Measurements from ENCODE around the gene MAJIN.

The MAJIN gene

GRCh38 chr11:64932324-64932723, 39.6 kb downstream of the MAJIN start:
- no peak for DNase-seq (ENCODE audit: low spot score)

- no peak for DNase-seq (ENCODE audit: low spot score)
These were observed 40.6 kb downstream of the MAJIN start for GRCh38 chr11:64931290-64931689.

- DNase-seq (ENCODE audit: low spot score) = no peak
These were observed 41.6 kb downstream of the MAJIN start for GRCh38 chr11:64930340-64930739.

GRCh38 chr11:64929625-64930024, 42.3 kb downstream of the MAJIN start:
- no peak for DNase-seq (ENCODE audit: low spot score)

GRCh38 chr11:64928957-64929356, 43.0 kb downstream of the MAJIN start:
- no peak for DNase-seq (ENCODE audit: low spot score)

- DNase-seq (ENCODE audit: low spot score) = no peak
These were observed 45.2 kb downstream of the MAJIN start for GRCh38 chr11:64926689-64927088.

GRCh38 chr11:64925536-64926436, 46.1 kb downstream of the MAJIN start:
- no peak for DNase-seq (ENCODE audit: low spot score)

GRCh38 chr11:64924910-64925284, 47.0 kb downstream of the MAJIN start:
- DNase-seq (ENCODE audit: low spot score) = peak; percentile 24

GRCh38 chr11:64923944-64924909, 47.7 kb downstream of the MAJIN start, which contains the start of gene PPP2R5B:
Gene PPP2R5B (plus strand): TSS chr11:64924689. CDS start chr11:64925735, 1,046 bp downstream.
- peak; percentile 98 for DNase-seq (ENCODE audit: low spot score)

- no peak for DNase-seq (ENCODE audit: low spot score)
These were observed 48.7 kb downstream of the MAJIN start for GRCh38 chr11:64923151-64923661.

- no peak for DNase-seq (ENCODE audit: low spot score)
These were observed 50.5 kb downstream of the MAJIN start for GRCh38 chr11:64921384-64921783.

GRCh38 chr11:64920124-64920523, 51.8 kb downstream of the MAJIN start:
- DNase-seq (ENCODE audit: low spot score) = no peak

- no peak for DNase-seq (ENCODE audit: low spot score)
These were observed 52.3 kb downstream of the MAJIN start for GRCh38 chr11:64919627-64920026.

- DNase-seq (ENCODE audit: low spot score) = peak; percentile 45
These were observed 53.9 kb downstream of the MAJIN start for GRCh38 chr11:64918017-64918416.

- DNase-seq (ENCODE audit: low spot score) = no peak
These were observed 54.3 kb downstream of the MAJIN start for GRCh38 chr11:64917663-64917995.

GRCh38 chr11:64916775-64917662, 54.9 kb downstream of the MAJIN start, which contains the start of gene ATG2A:
Gene ATG2A (minus strand): TSS chr11:64917209. CDS start chr11:64917135, 74 bp downstream.
- DNase-seq (ENCODE audit: low spot score) = peak; percentile 100

- no peak for DNase-seq (ENCODE audit: low spot score)
These were observed 55.7 kb downstream of the MAJIN start for GRCh38 chr11:64916040-64916774.

- no peak for DNase-seq (ENCODE audit: low spot score)
These were observed 56.5 kb downstream of the MAJIN start for GRCh38 chr11:64915376-64915887.

GRCh38 chr11:64914123-64914522, 57.8 kb downstream of the MAJIN start:
- DNase-seq (ENCODE audit: low spot score) = no peak

GRCh38 chr11:64913171-64913727, 58.7 kb downstream of the MAJIN start:
- DNase-seq (ENCODE audit: low spot score) = no peak
